Hepatocyte (in vitro differentiated cells): Measurements from ENCODE around the gene TBL1X.

Source experiments
- CTCF ChIP-seq: fragments of 200-600 bp; sonication (generic); IDR thresholded peaks from 2 replicates; pipeline ENCODE4 v1.5.1; 2016; ENCODE audit warnings: antibody characterized with exemption, mild to moderate bottlenecking; ENCODE audit not compliant: poor library complexity
- EZH2 ChIP-seq: fragments of 200-600 bp; sonication (generic); IDR thresholded peaks from 2 replicates; pipeline ENCODE4 v1.6.1; 2016; ENCODE audit warnings: antibody characterized with exemption, mild to moderate bottlenecking, borderline replicate concordance
- EZH2phosphoT487 ChIP-seq: fragments of 200-600 bp; sonication (generic); IDR thresholded peaks from one replicate; pipeline ENCODE4 v1.6.1; 2018; ENCODE audit warnings: antibody characterized with exemption, mild to moderate bottlenecking, low read depth, moderate library complexity; ENCODE audit not compliant: unreplicated experiment, severe bottlenecking

- TF ChIP-seq CTCF (no peak), EZH2 (no peak), EZH2phosphoT487 (no peak)
Measured at GRCh38 chrX:9658409-9658808, 193.6 kb downstream of the TBL1X start.
